CD4-positive, alpha-beta T cell treated with Interleukin-4 for 1 hour (primary cell): ENCODE data around the gene SPEG.

Source experiments
- DNase-seq, 2 donors: peaks; one replicate each; pipeline ENCODE4 v3.0.0-alpha.2; 2020 to 2022

Gene SPEG

GRCh38 chr2:219499555-219499954 lies 64.9 kb downstream of the SPEG start:
- no peak for DNase-seq

GRCh38 chr2:219500135-219500534 lies 65.5 kb downstream of the SPEG start:
- DNase-seq = no peak

DNA sequence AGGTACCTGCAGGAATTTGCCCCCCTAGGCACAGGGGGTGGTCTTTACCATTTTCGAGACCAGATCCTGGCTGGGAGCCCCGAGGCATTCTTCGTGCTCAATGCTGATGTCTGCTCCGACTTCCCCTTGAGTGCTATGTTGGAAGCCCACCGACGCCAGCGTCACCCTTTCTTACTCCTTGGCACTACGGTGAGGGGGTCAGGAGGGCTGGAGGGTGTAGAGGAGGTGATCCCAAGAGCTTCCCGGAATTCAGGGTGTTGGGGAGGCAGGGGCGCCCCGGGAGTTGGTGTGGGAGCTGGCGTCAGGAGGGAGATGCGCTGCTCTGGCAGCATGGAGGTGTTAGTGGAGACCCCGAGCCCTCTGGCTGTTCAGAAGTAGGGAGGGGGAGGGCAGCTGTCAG lies 67.2 kb downstream of the SPEG start:
- no peak for DNase-seq

GRCh38 chr2:219502618-219503017 lies 68.0 kb downstream of the SPEG start:
- no peak for DNase-seq

- DNase-seq = no peak
Observed at GRCh38 chr2:219505585-219505984, 70.9 kb downstream of the SPEG start.

DNA sequence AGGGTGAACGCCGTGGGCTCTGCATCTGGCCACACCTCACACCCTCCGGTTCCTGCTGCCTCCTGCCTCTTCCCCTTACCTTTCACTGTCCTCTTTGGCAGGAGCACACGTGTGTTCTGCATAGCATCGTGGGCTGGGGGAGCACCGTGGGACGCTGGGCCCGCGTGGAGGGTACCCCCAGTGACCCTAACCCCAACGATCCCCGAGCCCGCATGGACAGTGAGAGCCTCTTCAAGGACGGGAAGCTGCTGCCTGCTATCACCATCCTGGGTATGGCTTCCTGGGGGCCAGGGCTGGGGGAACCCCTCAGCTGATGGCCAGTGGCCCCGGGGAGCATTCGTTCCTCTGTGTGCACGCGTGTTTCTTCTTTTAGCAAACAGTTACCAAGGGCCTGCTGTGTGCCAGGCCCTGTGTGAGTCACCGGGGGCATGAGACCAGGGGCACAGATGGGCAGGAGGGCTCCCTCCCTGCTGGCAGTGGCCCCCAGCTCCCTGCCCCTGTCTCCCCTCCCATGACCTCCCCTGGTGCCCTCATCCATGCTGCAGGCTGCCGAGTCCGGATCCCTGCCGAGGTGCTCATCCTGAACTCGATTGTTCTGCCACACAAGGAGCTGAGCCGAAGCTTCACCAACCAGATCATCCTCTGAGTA lies 71.6 kb downstream of the SPEG start:
- DNase-seq = no peak

GRCh38 chr2:219506802-219507526 lies 72.3 kb downstream of the SPEG start:
- DNase-seq = no peak

- no peak for DNase-seq
Observed at GRCh38 chr2:219507581-219508443, 73.2 kb downstream of the SPEG start.

DNA sequence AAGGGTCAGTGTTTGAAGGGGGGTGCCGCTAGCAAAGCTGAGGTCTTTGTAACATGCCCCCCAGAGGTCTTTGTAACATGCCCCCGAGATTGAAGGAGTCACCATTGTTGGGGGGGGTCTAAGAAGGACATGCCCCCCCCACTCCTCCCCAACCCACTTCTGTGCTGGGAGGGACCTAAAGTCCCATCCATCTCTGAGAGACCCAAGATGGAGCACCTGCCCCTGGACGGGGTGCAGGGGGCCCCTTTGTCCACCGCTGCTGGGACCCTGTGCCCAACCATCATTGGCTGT lies 73.7 kb downstream of the SPEG start:
- DNase-seq = no peak

GRCh38 chr2:219508971-219509779 lies 74.5 kb downstream of the SPEG start:
- no peak for DNase-seq

- peak; percentile 38 to 39 for DNase-seq
Observed at GRCh38 chr2:219509780-219510511, 75.3 kb downstream of the SPEG start.

- no peak for DNase-seq
Observed at GRCh38 chr2:219510512-219511135, 76.0 kb downstream of the SPEG start.

GRCh38 chr2:219511547-219512325 lies 77.1 kb downstream of the SPEG start:
- no peak for DNase-seq

DNA sequence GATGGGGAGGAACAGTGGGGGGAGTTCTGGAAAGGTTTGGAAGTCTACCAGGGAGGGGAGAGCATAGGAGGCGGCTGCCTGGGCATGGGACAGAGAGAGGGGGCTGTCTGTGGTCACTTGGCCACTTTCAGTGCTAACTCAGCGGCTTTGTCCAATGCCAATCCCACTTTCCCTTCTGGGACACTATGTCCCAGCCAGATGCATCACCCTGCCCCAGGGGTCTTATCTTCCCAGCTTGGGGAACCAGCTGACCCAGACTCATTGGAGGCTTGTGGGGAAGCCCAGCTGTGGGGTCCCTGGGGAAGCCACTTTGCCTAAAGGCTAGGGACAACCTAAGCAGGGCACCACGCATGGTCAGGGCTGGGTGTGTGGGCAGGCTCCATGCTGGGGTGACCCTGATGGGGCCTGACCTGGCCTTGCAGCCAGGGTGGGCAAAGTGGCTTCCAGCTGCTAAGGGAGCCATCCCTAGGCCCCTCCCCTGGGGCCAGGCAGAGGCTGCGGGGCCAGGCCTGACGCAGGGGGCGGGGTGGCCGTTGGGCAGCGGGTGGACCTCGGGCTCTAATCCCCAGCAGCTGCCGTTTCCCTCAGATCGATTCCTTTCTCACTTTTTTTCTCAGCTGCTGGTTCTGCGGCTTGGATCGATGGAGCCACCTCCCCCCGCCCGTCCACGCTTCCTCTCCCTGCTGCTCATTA lies 78.0 kb downstream of the SPEG start:
- DNase-seq = no peak

DNA sequence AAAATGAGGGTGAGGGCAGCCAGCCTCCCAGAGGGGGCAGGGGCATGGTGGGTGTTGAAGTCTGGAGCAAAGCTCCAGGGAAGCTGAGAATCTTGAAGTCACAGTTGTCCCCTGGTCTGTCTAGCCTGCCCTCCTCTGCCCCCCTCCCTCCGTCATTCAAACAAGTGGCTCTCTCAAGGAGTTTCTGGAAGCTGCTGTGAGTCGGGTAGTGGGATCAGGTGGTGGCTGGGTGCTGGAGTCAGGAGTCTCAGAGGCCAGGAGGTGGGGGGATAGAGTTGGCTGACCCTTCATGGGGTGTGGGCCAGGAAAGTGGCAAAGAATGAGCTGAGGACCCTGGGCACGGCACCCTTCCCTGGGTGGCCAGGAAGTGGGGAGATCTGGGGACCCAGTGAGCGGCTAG lies 79.1 kb downstream of the SPEG start:
- DNase-seq = no peak

DNA sequence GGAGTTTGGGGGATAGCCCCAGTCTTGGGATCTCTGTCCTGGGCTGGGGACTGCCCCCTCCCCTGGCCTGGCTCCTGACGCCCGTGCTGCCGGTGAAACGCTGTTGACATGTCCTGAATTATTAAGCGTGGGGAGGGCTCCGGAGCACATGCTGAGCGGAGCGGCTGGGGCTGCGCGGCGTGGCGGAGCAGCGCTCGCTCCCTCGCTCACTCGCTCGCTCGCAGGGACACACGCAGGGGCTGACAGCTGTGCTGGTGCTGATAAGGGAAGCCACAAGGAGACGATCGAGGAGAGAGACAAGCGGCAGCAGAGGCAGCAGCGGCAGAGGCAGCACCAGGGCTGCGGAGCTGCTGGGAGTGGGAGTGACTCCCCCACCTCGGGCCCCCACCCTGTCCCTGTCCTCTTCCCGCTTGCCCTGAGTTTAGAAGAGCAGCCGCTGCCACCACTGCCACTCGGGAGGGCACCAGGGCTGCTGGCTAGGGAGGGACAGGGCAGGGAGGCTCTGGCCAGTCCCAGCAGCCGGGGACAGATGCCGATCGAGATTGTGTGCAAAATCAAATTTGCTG lies 79.6 kb downstream of the SPEG start, which contains the start of gene ASIC4:
Gene ASIC4, plus strand, starts transcription at position 287 of the 566 bp plus-strand sequence. Its CDS starts 243 bp downstream, at position 530.
- no peak for DNase-seq

DNA sequence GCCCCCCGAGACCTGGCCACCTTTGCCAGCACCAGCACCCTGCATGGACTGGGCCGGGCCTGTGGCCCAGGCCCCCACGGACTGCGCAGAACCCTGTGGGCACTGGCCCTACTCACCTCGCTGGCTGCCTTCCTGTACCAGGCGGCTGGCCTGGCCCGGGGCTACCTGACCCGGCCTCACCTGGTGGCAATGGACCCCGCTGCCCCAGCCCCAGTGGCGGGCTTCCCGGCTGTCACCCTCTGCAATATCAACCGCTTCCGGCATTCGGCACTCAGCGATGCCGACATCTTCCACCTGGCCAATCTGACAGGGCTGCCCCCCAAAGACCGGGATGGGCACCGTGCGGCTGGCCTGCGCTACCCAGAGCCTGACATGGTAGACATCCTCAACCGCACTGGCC lies 80.2 kb downstream of the SPEG start:
- DNase-seq = no peak

DNA sequence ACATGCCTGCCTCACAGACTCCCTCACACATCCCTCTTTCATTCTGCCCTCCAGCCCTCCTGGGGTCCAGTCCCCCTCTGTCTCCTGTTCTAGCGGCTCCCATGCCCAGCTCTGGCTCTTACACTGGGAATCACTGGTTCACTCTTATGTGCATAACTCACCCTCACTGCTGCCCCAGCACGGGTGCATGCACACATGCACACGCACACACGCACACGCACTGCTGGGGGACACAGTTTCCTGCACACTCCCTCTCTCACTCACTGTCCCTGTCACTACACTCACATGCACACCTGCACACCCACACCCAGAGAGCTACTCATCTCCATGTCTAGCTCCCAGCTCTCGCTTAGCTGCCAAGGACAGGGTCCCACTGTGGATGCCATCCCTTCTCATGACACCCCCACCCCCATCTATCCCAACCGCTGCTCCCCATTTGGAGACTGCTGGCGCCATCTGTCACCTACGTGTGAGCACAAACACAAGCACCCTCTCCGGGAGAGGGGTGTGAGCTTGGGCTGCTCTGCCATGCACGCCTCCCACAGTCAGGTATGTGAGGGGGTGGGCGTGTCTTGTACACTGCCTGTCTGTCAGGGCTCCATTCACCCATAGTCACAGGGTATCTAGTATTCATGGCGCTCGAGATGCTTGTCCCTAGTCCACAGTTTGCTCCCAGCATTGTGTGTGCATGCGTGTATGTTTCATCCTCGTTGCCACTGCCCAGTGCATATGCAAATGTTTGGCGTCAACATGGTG lies 81.4 kb downstream of the SPEG start:
- DNase-seq = no peak

DNA sequence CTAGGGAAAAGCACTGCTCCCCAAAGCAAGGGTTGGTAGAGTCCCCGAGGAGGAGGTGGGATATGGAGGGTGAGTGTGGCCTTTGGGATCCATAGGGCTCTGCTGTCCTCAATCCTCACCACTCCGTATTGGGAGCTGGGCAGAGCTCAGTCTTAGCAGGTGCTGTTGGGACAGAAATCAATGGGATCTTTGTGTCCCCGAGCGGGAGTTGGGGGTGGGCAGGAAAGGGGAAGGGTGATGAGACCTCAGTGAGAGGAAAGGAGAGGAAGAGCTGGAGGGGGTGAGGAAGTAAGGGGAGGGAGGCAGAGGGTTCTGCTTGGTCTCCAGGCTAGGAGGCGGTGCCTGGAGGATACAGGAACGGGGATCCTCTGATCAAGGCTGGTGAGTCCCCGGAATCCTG lies 82.2 kb downstream of the SPEG start:
- DNase-seq = no peak
